ENCODE results near the gene RMDN2.

GRCh38 chr2:37890893-37891495, 34.1 kb upstream of the RMDN2 start:
- peak; percentile 94 for TF ChIP-seq CTCF (IDR thresholded peaks at IDR 0.05)
- no peak for TF ChIP-seq ZFX (IDR thresholded peaks at IDR 0.05; ENCODE audit: borderline replicate concordance)

Data from 22Rv1 (cell line).